OCI-LY1 (cell line): ENCODE results near the gene CAPN15.

ENCODE experiments used
- H2AFZ ChIP-seq: fragments of 200-600 bp; sonication (generic), shearing (Covaris generic); 2 replicates; pipeline ENCODE4 v1.6.0; 2014; ENCODE audit warnings: antibody characterized with exemption, mild to moderate bottlenecking, low read length
- H3F3A ChIP-seq: fragments of 200-600 bp; sonication (generic), shearing (Covaris generic); 2 replicates; pipeline ENCODE4 v1.6.0; 2014; ENCODE audit warnings: mild to moderate bottlenecking, antibody characterized with exemption, low read length, moderate library complexity; ENCODE audit not compliant: insufficient read depth
- H3K27ac ChIP-seq: fragments of 200-600 bp; sonication (generic); 2 replicates; pipeline ENCODE4 v1.5.1; 2014; ENCODE audit warnings: low read length, mixed run types, mild to moderate bottlenecking, low read depth; ENCODE audit not compliant: poor library complexity, severe bottlenecking
- H3K27me3 ChIP-seq: fragments of 200-600 bp; sonication (generic); 2 replicates; pipeline ENCODE4 v1.6.0; 2014; ENCODE audit warnings: antibody characterized with exemption, mild to moderate bottlenecking, low read length, moderate library complexity; ENCODE audit not compliant: insufficient read depth
- H3K36me3 ChIP-seq: fragments of 200-600 bp; sonication (generic); 2 replicates; pipeline ENCODE4 v1.6.1; 2014; ENCODE audit warnings: mild to moderate bottlenecking, antibody characterized with exemption, low read length, moderate library complexity, mixed read lengths; ENCODE audit not compliant: insufficient read depth
- H3K4me1 ChIP-seq: fragments of 200-600 bp; sonication (generic); 2 replicates; pipeline ENCODE4 v1.5.1; 2014; ENCODE audit warnings: mild to moderate bottlenecking, low read length, moderate library complexity; ENCODE audit not compliant: insufficient read depth, severe bottlenecking
- H3K4me2 ChIP-seq: fragments of 200-600 bp; sonication (generic), shearing (Covaris generic); 2 replicates; pipeline ENCODE4 v1.6.1; 2014; ENCODE audit warnings: low read length
- H3K4me3 ChIP-seq: fragments of 200-600 bp; sonication (generic); 2 replicates; pipeline ENCODE4 v1.5.1; 2014; ENCODE audit warnings: low read length, low read depth, mild to moderate bottlenecking, mixed read lengths; ENCODE audit not compliant: poor library complexity, severe bottlenecking
- H3K79me2 ChIP-seq: fragments of 200-600 bp; shearing (Covaris generic); 2 replicates; pipeline ENCODE4 v1.6.1; 2016; ENCODE audit warnings: mixed run types, low read length, mixed read lengths; ENCODE audit not compliant: insufficient read depth
- H3K9ac ChIP-seq: fragments of 200-600 bp; sonication (generic), shearing (Covaris generic); 2 replicates; pipeline ENCODE4 v1.6.1; 2014; ENCODE audit warnings: mild to moderate bottlenecking, low read length, mixed read lengths
- H3K9me2 ChIP-seq: fragments of 200-600 bp; sonication (generic), shearing (Covaris generic); 2 replicates; pipeline ENCODE4 v1.6.1; 2014; ENCODE audit warnings: low read depth, mild to moderate bottlenecking, low read length, mixed read lengths
- H3K9me3 ChIP-seq: fragments of 200-600 bp; shearing (Covaris generic); 2 replicates; pipeline ENCODE4 v1.6.1; 2014; ENCODE audit warnings: low read length, mixed read lengths
- H4K20me1 ChIP-seq: fragments of 200-600 bp; sonication (generic), shearing (Covaris generic); 2 replicates; pipeline ENCODE4 v1.6.0; 2016; ENCODE audit warnings: mild to moderate bottlenecking, low read length; ENCODE audit not compliant: insufficient read depth
- CTCF ChIP-seq: fragments of 200-600 bp; sonication (generic), shearing (Covaris generic); IDR thresholded peaks from 2 replicates; pipeline ENCODE4 v1.5.1; 2017; ENCODE audit warnings: mild to moderate bottlenecking, antibody characterized with exemption, low read length, moderate library complexity, mixed read lengths
- EZH2 ChIP-seq: fragments of 200-600 bp; sonication (generic), shearing (Covaris generic); IDR thresholded peaks from 2 replicates; pipeline ENCODE4 v1.8.0; 2017; ENCODE audit warnings: borderline replicate concordance, mixed run types, mild to moderate bottlenecking, antibody characterized with exemption, low read length, moderate library complexity, mixed read lengths

CAPN15 gene

DNA sequence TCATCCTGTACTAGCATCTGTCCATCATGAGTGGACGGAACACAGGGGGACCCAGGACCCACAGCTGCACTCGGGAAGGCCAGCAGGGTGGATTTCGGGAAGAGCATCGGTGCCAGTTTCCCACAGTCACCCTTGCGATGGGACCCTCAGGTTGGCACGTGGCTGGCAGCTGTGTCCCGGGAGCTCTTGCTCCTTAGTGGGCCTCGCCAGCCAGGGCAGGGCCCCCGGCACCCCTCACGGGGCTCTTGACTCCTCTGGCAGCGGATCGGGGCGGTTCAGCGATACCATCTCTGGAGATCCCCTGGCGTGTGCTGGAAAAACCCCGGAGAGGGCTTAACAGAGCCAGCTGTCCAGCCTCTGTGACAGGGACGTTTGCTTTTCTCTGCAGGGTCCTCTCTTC, 9.2 kb downstream of the CAPN15 start:
- no peaks in the 10 kb centered on the region for H3K9me3 ChIP-seq
- no peaks in the 10 kb centered on the region for H3K4me1 ChIP-seq
- no peaks in the 10 kb centered on the region for H3K9me2 ChIP-seq

DNA sequence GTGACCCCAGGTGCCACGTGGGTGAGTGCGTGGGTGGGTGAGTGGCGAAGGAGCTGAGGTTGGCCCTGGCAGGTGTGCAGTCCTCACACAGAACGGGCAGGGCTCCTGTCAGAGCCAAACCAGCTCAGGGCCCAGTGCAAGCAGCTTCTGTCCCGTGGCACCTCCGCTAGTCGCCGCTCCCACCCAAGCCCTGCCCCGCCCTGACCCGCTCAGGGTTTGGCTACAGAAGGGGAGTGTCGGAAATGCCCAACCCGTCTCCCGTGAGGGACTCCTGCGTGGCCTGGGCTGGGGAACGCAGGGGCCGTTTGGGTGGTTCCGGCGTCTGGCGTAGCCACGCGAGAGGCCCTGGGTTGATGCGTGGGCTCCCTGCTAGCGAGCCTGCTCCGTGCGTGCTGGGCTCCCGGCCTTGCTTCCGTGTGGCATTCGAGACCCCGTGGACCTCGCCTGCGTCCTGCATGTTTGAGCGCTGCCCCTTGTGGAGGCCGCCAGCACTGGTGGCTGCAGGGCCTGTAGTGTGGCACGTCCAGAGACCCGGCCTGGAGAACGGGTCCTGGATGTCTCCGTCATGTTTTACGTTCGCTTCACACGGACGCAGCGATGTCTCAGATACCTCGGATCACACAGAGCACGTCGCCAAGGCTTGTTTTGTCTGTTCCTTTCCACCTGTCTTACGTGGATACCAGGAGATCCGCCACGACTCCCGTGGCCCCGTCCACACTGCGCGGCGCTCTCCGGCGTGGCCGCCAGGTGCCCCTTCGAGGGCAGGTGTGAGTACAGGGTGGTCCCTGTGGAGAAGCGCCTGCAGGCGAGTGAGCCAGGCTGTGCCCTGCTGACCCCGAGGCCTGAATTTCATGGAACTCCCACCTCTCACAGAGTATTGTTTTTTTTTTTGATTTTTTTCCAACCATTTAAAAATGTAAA, 10.2 kb downstream of the CAPN15 start:
- Histone ChIP-seq H2AFZ (no peak overlapping the region), H3K9me3 (no peaks in the 10 kb centered on the region), H3K9me2 (no peaks in the 10 kb centered on the region), H3K4me1 (no peaks in the 10 kb centered on the region), H3K36me3 (no peaks in the 10 kb centered on the region), H3K4me3 (no peak overlapping the region), H4K20me1 (no peaks in the 10 kb centered on the region), H3F3A (no peaks in the 10 kb centered on the region), H3K9ac (no peak overlapping the region), H3K27ac (no peak overlapping the region), H3K27me3 (no peaks in the 10 kb centered on the region), H3K4me2 (no peak overlapping the region), H3K79me2 (no peaks in the 10 kb centered on the region)
- TF ChIP-seq EZH2 (no peak), CTCF (0 out of 2 replicates have a peak, but pooled peaks have one; percentile 8)

More for the DNA sequence above, 9.2 kb downstream of the CAPN15 start:
- Histone ChIP-seq H3K27ac (no peak overlapping the region), H2AFZ (no peak overlapping the region), H3K36me3 (no peaks in the 10 kb centered on the region), H3K79me2 (no peaks in the 10 kb centered on the region), H3F3A (no peaks in the 10 kb centered on the region), H3K27me3 (no peaks in the 10 kb centered on the region), H3K9ac (no peak overlapping the region), H3K4me3 (no peak overlapping the region), H3K4me2 (no peak overlapping the region), H4K20me1 (no peaks in the 10 kb centered on the region)
- TF ChIP-seq EZH2 (no peak), CTCF (no peak)

DNA sequence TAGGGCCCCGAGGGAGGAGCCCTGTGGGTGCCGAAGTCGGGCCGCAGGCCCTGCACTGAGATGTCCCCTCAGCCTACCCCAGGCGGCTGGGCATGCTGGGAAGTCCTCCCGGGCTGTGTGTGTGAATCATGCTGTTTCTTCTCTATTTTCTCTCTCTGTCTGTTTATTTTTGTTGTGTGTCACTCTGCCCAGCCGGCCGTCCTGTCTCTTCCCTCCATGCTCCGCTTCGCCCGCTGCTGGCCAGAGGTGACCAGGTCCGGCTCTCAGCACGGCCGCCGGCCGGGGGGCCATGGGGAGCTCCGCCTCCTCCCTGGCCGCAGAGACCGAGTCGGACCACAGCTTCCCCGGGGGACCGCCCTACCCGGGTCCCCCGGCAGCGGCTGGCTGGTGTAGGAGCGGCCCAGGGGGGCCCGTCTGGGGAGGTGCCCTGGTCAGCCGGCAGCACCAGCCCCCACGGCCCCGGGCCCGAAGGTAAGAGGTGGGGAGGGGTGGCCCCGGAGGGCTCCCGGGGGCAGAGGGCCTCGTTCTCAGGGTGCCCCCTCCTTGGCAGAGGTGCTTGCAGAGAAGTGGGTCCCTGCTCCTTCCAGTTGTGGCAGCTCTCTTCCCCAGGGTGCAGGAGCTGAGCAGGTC, 12.5 kb downstream of the CAPN15 start:
- Histone ChIP-seq H3K36me3 (no peaks in the 10 kb centered on the region), H3K27ac (no peak overlapping the region), H3K79me2 (no peaks in the 10 kb centered on the region), H4K20me1 (no peaks in the 10 kb centered on the region), H3K9ac (no peak overlapping the region), H3K9me3 (no peaks in the 10 kb centered on the region), H3K4me1 (no peaks in the 10 kb centered on the region), H2AFZ (no peak overlapping the region), H3K27me3 (no peaks in the 10 kb centered on the region), H3F3A (no peaks in the 10 kb centered on the region), H3K9me2 (no peaks in the 10 kb centered on the region), H3K4me3 (no peak overlapping the region), H3K4me2 (no peak overlapping the region)
- TF ChIP-seq CTCF: no peak
- TF ChIP-seq EZH2: no peak
